GM19035 (cell line): Measurements from ENCODE around the gene SDC3.
"Not testable (repeated sequence)": the region's sequence is repeated elsewhere in the genome, so short reads cannot be mapped to it uniquely, and the experiment has no call there.

Experiments
- ATAC-seq: cut with Tn5 transposase; IDR thresholded peaks from one replicate; pipeline ENCODE4 v1.9.1; 2021; ENCODE audit not compliant: unreplicated experiment

SDC3 gene

GRCh38 chr1:30877205-30877912, 31.2 kb downstream of the SDC3 start:
- no peak for ATAC-seq

GRCh38 chr1:30876451-30877204, 31.9 kb downstream of the SDC3 start:
- no peak for ATAC-seq

GRCh38 chr1:30875916-30876315, 32.6 kb downstream of the SDC3 start:
- no peak for ATAC-seq

GRCh38 chr1:30875197-30875596, 33.4 kb downstream of the SDC3 start:
- no peak for ATAC-seq

- no peak for ATAC-seq
Observed at GRCh38 chr1:30874176-30874575, 34.4 kb downstream of the SDC3 start.

- no peak for ATAC-seq
Observed at GRCh38 chr1:30872948-30873263, 35.7 kb downstream of the SDC3 start.

- ATAC-seq: no peak
Observed at GRCh38 chr1:30872033-30872947, 36.3 kb downstream of the SDC3 start.

GRCh38 chr1:30871276-30871871, 37.2 kb downstream of the SDC3 start:
- no peak for ATAC-seq

GRCh38 chr1:30870656-30871055, 37.9 kb downstream of the SDC3 start:
- ATAC-seq: no peak

GRCh38 chr1:30870035-30870434, 38.5 kb downstream of the SDC3 start:
- ATAC-seq: no peak

GRCh38 chr1:30868833-30869435, 39.6 kb downstream of the SDC3 start:
- no peak for ATAC-seq

GRCh38 chr1:30868057-30868456, 40.5 kb downstream of the SDC3 start:
- ATAC-seq: not testable (repeated sequence)

- ATAC-seq: no peak
Observed at GRCh38 chr1:30867537-30867936, 41.0 kb downstream of the SDC3 start.

GRCh38 chr1:30866594-30866993, 42.0 kb downstream of the SDC3 start:
- no peak for ATAC-seq

GRCh38 chr1:30864681-30865080, 43.9 kb downstream of the SDC3 start:
- no peak for ATAC-seq

GRCh38 chr1:30863858-30864604, 44.5 kb downstream of the SDC3 start:
- no peak for ATAC-seq

- no peak for ATAC-seq
Observed at GRCh38 chr1:30860320-30860652, 48.3 kb downstream of the SDC3 start.

GRCh38 chr1:30857964-30858363, 50.6 kb downstream of the SDC3 start:
- ATAC-seq: no peak

GRCh38 chr1:30857062-30857461, 51.5 kb downstream of the SDC3 start:
- no peak for ATAC-seq

GRCh38 chr1:30856260-30856790, 52.2 kb downstream of the SDC3 start:
- no peak for ATAC-seq
